H9 (cell line): ENCODE results near the gene ITGB8. TPM values are rescaled to one million over a fixed set of nuclear protein-coding genes. Genes with fewer than 3 reads are reported as not detected.

ENCODE experiments used
- DNase-seq: peaks from one replicate; pipeline ENCODE4 v3.0.0-alpha.2; 2017
- H2AFZ ChIP-seq: one replicate; pipeline ENCODE4 v1.6.1; 2013; ENCODE audit warnings: mild to moderate bottlenecking, low read length, control low read depth, moderate library complexity
- H2AK5ac ChIP-seq: 2 replicates; pipeline ENCODE4 v1.6.1; 2013; ENCODE audit warnings: low read length, control low read depth, mixed read lengths; ENCODE audit not compliant: insufficient read length
- H2BK120ac ChIP-seq: one replicate; pipeline ENCODE4 v1.6.1; 2013; ENCODE audit warnings: low read depth, mild to moderate bottlenecking, low read length, control low read depth, inconsistent platforms; ENCODE audit not compliant: poor library complexity, severe bottlenecking
- H2BK12ac ChIP-seq: 2 replicates; pipeline ENCODE4 v1.6.1; 2013; ENCODE audit warnings: low read length, control low read depth, mixed read lengths, low read depth; ENCODE audit not compliant: insufficient read length
- H2BK15ac ChIP-seq: 2 replicates; pipeline ENCODE4 v1.6.1; 2013; ENCODE audit warnings: low read depth, low read length, control low read depth
- H2BK20ac ChIP-seq: one replicate; pipeline ENCODE4 v1.6.1; 2013; ENCODE audit warnings: low read depth, mild to moderate bottlenecking, low read length, control low read depth, inconsistent platforms; ENCODE audit not compliant: poor library complexity, severe bottlenecking
- H2BK5ac ChIP-seq: 2 replicates; pipeline ENCODE4 v1.6.1; 2013; ENCODE audit warnings: low read length, control low read depth, mixed read lengths; ENCODE audit not compliant: insufficient read length
- H3K14ac ChIP-seq: 2 replicates; pipeline ENCODE4 v1.6.1; 2013; ENCODE audit warnings: low read length, control low read depth; ENCODE audit not compliant: insufficient read depth
- H3K18ac ChIP-seq: 2 replicates; pipeline ENCODE4 v1.6.1; 2013; ENCODE audit warnings: low read depth, mild to moderate bottlenecking, mixed read lengths, low read length, control low read depth; ENCODE audit not compliant: insufficient read length
- H3K23ac ChIP-seq: 2 replicates; pipeline ENCODE4 v1.6.1; 2013; ENCODE audit warnings: low read length, control low read depth, mixed read lengths, low read depth; ENCODE audit not compliant: insufficient read length
- H3K23me2 ChIP-seq: 2 replicates; pipeline ENCODE4 v1.6.1; 2013; ENCODE audit warnings: low read depth, mild to moderate bottlenecking, mixed read lengths, low read length, control low read depth; ENCODE audit not compliant: insufficient read length, poor library complexity, severe bottlenecking
- H3K27ac ChIP-seq: 2 replicates; pipeline ENCODE4 v1.5.1; 2013; ENCODE audit warnings: low read length, control low read depth, mixed read lengths, low read depth; ENCODE audit not compliant: insufficient read length
- H3K27me3 ChIP-seq: 2 replicates; pipeline ENCODE4 v1.6.1; 2013; ENCODE audit warnings: low read length, control low read depth, inconsistent platforms; ENCODE audit not compliant: insufficient read depth
- H3K4ac ChIP-seq: 2 replicates; pipeline ENCODE4 v1.6.1; 2013; ENCODE audit warnings: low read depth, mild to moderate bottlenecking, control low read depth, inconsistent platforms, low read length, moderate library complexity
- H3K4me1 ChIP-seq: 2 replicates; pipeline ENCODE4 v1.6.1; 2013; ENCODE audit warnings: low read length, control low read depth, inconsistent platforms; ENCODE audit not compliant: insufficient read depth
- H3K4me2 ChIP-seq: 2 replicates; pipeline ENCODE4 v1.6.1; 2013; ENCODE audit warnings: low read length, control low read depth, mixed read lengths; ENCODE audit not compliant: insufficient read length, insufficient read depth
- H3K56ac ChIP-seq: 2 replicates; pipeline ENCODE4 v1.6.1; 2013; ENCODE audit warnings: low read depth, mild to moderate bottlenecking, mixed read lengths, low read length, control low read depth; ENCODE audit not compliant: insufficient read length
- H3K79me1 ChIP-seq: 2 replicates; pipeline ENCODE4 v1.6.1; 2013; ENCODE audit warnings: low read depth, mild to moderate bottlenecking, moderate library complexity, low read length, control low read depth, inconsistent platforms; ENCODE audit not compliant: insufficient read depth, poor library complexity, severe bottlenecking
- H3K79me2 ChIP-seq: 2 replicates; pipeline ENCODE4 v1.6.1; 2013; ENCODE audit warnings: low read length, control low read depth, inconsistent platforms; ENCODE audit not compliant: insufficient read depth
- H3K9ac ChIP-seq: 2 replicates; pipeline ENCODE4 v1.6.1; 2013; ENCODE audit warnings: low read length, control low read depth, mixed read lengths; ENCODE audit not compliant: insufficient read length; ENCODE audit errors: extremely low read depth
- H3K9me3 ChIP-seq: one replicate; pipeline ENCODE4 v1.6.1; 2013; ENCODE audit warnings: low read depth, low read length, inconsistent platforms; ENCODE audit not compliant: control insufficient read depth
- H3T11ph ChIP-seq: one replicate; pipeline ENCODE4 v1.6.1; 2013; ENCODE audit warnings: mild to moderate bottlenecking, low read length, control low read depth, inconsistent platforms
- H4K20me1 ChIP-seq: one replicate; pipeline ENCODE4 v1.6.1; 2013; ENCODE audit not compliant: control insufficient read depth, insufficient read length, insufficient read depth
- H4K5ac ChIP-seq: 2 replicates; pipeline ENCODE4 v1.6.1; 2013; ENCODE audit warnings: low read depth, mild to moderate bottlenecking, mixed read lengths, low read length, control low read depth; ENCODE audit not compliant: insufficient read length
- H4K8ac ChIP-seq: replicated peaks from 2 replicates; pipeline ENCODE4 v1.6.1; 2013; ENCODE audit warnings: low read length, control low read depth, mixed read lengths, low read depth; ENCODE audit not compliant: insufficient read length
- H4K91ac ChIP-seq: 2 replicates; pipeline ENCODE4 v1.6.1; 2013; ENCODE audit warnings: low read depth, mild to moderate bottlenecking, moderate library complexity, mixed read lengths, low read length, control low read depth; ENCODE audit not compliant: insufficient read length
- H3K27ac Mint-ChIP-seq, 3 experiments: 2 replicates in 2 of 3; 3 replicates in 1 of 3; pipeline ENCODE4 v1.8.0; 2020 to 2021; ENCODE audit warnings: mixed read lengths in 3 of 3, mild to moderate bottlenecking in 1 of 3, moderate library complexity in 1 of 3
- H3K27me3 Mint-ChIP-seq: 2 replicates; pipeline ENCODE4 v1.8.0; 2021; ENCODE audit warnings: low read depth, mild to moderate bottlenecking, moderate library complexity, mixed read lengths
- H3K36me3 Mint-ChIP-seq, 3 experiments: 2 replicates in 2 of 3; 3 replicates in 1 of 3; pipeline ENCODE4 v1.8.0; 2020 to 2021; ENCODE audit warnings: low read depth in 3 of 3, mixed read lengths in 3 of 3; ENCODE audit not compliant: insufficient read depth in 1 of 3
- H3K4me1 Mint-ChIP-seq, 2 experiments: 2 replicates each; pipeline ENCODE4 v1.8.0; 2020; ENCODE audit warnings: mixed read lengths in 2 of 2
- H3K4me3 Mint-ChIP-seq, 2 experiments: 2 replicates in 1 of 2; 3 replicates in 1 of 2; pipeline ENCODE4 v1.8.0; 2020 to 2021; ENCODE audit warnings: mild to moderate bottlenecking in 2 of 2, mixed read lengths in 2 of 2, moderate library complexity in 1 of 2
- H3K9me3 Mint-ChIP-seq, 2 experiments: 2 replicates in 1 of 2; 3 replicates in 1 of 2; pipeline ENCODE4 v1.8.0; 2020; ENCODE audit warnings: mild to moderate bottlenecking in 2 of 2, mixed read lengths in 2 of 2, moderate library complexity in 1 of 2
- CTCF ChIP-seq: fragments of 200-600 bp; sonication (generic); conservative IDR thresholded peaks from 3 replicates; pipeline ENCODE4 v1.8.0; 2021; ENCODE audit warnings: antibody characterized with exemption, mild to moderate bottlenecking
- WGBS: extraction: QIAGEN DNeasy Blood & Tissue Kit; methylation state at CpG from one replicate; pipeline ENCODE4 v1.1.7; 2013; ENCODE audit warnings: missing lambda C conversion rate, low lambda C conversion rate, mixed read lengths; ENCODE audit not compliant: insufficient read length; ENCODE audit errors: extremely low coverage; 5-methylcytosine and 5-hydroxymethylcytosine counted together
- total RNA-seq: library from RNA; stranded (reverse); gene quantifications from 2 replicates; pipeline ENCODE4 v1.2.1, GENCODE V29; 2021

Gene ITGB8
- total RNA-seq, 1 experiment from 2014 or later = 7.6 TPM

- Mint-ChIP-seq H3K4me1 (peaks cover 3 to 6% of the 10 kb centered on the region in 2 experiments; a peak in 1 of 4 replicates), H3K27me3 (no peaks in the 10 kb centered on the region), H3K36me3 (peaks cover 0 to 18% (median 2%) of the 10 kb centered on the region in 3 experiments; a peak in 4 of 7 replicates), H3K9me3 (no peaks in the 10 kb centered on the region), H3K27ac (peak overlapping the region in 2 of 3 experiments; percentile 61 to 82; a peak in 2 of 7 replicates), H3K4me3 (no peak overlapping the region)
- Histone ChIP-seq H3K27ac (no peak overlapping the region), H3K9ac (no peak overlapping the region), H3K23ac (no peak overlapping the region), H3K18ac (no peak overlapping the region), H3K27me3 (no peaks in the 10 kb centered on the region), H3K79me1 (no peaks in the 10 kb centered on the region), H2BK20ac (no peak overlapping the region), H2AK5ac (no peak overlapping the region), H3K79me2 (no peaks in the 10 kb centered on the region), H3K14ac (no peak overlapping the region), H3K4ac (no peak overlapping the region), H2BK5ac (no peak overlapping the region), H4K20me1 (no peaks in the 10 kb centered on the region), H2BK12ac (no peak overlapping the region), H2BK15ac (no peak overlapping the region), H2AFZ (no peak overlapping the region), H4K5ac (no peak overlapping the region), H3K4me2 (no peak overlapping the region), H4K91ac (no peak overlapping the region), H3K4me1 (no peaks in the 10 kb centered on the region), H2BK120ac (no peak overlapping the region), H3K9me3 (no peaks in the 10 kb centered on the region), H4K8ac (no peak overlapping the region), H3T11ph (no peak overlapping the region), H3K23me2 (no peaks in the 10 kb centered on the region), H3K56ac (no peak overlapping the region)
- WGBS = no CpG with 5 or more reads among the region's 5 CpGs
- no peak for TF ChIP-seq CTCF
- no peak for DNase-seq
These were observed 77.1 kb downstream of the ITGB8 start for GRCh38 chr7:20407585-20408466.
